HG03575 (cell line): Measurements from ENCODE around the gene CCDC6.
A peak's percentile ranks its signal among the peaks of the same experiment; 100 is the strongest.

Experiments
- ATAC-seq: cut with Tn5 transposase; IDR thresholded peaks from one replicate; pipeline ENCODE4 v1.9.1; 2021; ENCODE audit not compliant: unreplicated experiment, insufficient number of reproducible peaks, low FRiP score; ENCODE audit errors: extremely low read depth

Gene CCDC6

GRCh38 chr10:59867590-59867989 is 38.8 kb downstream of the CCDC6 start:
- ATAC-seq, result no peak

DNA sequence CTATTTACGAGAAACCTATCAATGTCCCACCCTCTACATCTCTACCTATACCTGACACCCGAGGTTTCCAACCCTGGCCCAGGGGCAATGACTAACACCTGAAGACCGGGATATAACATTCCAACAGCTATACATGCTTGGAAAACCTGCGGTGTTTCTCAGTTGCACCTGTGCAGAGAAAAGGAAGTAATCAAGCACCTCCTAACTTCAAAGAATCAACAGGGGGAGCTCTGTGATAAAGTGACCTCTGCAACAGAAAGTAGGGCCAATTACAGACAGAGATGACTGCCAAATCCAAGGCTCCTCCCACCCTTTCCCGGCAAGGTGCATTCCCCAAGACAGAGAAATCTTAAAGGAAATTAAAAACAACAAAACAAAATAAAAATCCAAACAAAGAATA is 41.3 kb downstream of the CCDC6 start:
- ATAC-seq, result peak; percentile 56

DNA sequence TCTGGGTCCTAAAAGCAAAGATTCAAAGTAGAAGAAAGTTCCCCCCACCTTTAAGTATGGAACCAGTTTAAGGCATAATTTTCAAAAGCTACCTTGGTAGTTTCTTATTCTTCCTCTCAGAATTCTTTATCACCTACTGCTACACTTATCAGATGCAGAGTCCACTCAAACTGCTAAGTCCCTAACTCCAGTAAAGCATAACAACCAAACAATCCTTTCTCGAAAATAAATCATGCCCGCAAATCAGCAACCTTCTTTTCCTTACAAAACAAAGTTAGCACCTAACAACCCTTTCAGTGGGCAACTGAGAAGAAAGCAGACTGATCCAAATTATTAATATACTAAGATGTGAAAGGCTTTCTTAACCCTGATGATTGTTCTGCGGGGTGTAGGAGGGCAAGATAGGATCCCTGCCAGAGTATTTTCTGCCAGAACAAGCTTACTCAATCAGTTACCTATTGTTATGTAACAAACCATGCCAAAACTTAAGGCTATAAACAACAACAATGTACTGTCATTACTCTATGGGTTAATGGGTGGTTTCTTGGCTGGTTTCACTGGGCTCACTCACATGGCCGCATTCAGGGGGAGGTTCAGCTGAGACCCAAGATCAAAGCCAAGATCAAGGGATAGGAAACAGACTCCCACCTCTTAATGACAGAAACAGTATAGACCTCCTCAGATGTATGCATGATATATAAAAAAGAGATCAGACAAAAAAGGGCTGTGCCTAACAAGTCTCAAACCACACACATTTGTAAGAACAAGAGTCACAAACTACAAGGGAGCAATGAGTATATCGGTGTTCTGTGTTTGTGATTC is 42.0 kb downstream of the CCDC6 start:
- no peak for ATAC-seq

DNA sequence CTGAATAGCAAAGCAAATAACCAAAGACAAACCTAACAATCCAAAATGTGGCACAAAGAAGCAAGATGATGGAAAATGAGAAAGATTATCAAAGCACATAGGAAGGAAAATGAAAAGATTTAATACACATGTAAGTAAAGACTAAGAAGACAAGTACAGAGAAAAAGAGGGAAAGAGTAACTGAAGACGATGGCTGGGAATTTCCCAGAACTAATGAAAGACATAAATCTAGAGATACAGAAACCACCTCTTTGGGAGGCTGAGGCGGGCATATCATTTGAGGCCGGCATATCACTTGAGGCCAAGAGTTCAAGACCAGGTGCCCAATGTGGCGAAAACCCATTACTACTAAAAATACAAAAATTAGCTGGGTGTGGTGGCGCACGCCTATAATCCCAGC is 46.8 kb downstream of the CCDC6 start:
- ATAC-seq, result no peak

DNA sequence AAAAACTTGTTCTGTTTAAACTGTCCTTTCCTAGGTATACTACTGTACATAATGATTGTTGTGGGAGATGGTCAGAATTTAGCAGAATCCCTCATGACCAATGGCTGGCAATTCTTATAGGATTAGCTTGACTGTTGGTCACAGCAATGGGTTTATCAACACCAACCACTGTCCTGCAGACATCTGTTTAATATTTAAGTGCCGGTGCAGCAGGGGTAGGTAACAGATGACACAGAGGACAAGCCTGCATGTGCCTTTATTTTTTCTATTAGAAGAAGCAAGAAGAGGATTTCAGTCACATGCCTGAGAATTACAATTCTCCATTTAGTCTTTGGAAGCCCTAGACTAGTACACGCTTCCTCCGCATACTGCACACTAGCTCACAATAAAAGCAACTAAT is 48.4 kb downstream of the CCDC6 start:
- ATAC-seq, result no peak

DNA sequence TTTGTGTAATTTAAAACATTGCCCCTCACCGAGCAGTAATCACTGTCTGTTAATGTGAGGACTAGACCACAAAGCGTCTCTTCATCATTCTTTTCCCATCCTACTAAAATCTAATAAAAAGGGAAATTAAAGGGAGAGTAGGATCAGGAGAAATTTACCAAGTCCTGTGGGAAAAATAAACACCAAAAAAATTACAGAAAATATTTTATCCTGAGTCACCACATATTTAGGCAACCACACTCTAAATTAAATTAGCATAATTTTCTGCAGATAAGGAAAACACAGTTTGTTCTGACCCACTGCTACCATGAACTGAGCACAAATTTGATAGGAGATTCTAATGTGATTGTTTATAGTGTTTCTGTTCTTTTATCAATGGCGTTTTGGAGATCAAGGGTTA is 49.3 kb downstream of the CCDC6 start:
- ATAC-seq, result no peak

DNA sequence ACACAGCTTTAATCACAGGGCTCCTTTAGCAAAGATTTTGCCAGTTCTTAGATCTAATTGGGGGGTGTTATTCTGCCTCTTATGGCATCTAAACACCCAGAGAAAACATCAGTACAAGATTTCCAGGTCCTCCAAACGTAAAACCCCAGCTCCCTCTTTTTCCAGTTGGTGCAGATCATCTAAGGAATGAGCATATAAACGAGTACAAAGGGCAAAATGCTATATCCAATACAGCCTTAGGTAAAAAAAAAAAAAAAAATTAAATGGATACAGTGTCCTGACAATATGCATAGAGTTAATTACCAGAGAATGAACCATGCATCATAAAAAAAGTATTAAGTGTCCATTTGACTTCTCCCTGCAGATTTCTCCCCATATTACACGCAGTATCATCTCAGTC is 50.3 kb downstream of the CCDC6 start:
- ATAC-seq, result no peak

- ATAC-seq, result no peak
These were observed 51.8 kb downstream of the CCDC6 start for GRCh38 chr10:59854571-59854970.

DNA sequence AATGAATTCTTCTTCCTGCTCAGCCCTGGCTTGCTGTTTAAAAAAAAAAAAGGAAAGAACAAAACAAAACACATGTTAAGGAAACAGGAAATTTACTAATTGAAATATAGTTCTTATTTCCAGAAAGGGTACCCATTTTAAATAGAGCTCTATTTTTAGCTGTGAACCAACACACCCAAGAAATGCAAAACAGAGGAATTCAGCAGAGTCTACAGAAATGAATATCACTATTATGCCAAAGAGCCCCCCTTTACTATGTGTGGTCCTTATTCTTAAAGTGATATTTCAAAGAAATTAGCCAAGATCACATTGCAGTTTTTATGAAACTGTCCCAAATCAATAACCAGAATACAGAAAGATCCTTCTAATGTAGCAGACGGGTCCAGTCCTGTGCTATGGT is 53.7 kb downstream of the CCDC6 start:
- no peak for ATAC-seq

DNA sequence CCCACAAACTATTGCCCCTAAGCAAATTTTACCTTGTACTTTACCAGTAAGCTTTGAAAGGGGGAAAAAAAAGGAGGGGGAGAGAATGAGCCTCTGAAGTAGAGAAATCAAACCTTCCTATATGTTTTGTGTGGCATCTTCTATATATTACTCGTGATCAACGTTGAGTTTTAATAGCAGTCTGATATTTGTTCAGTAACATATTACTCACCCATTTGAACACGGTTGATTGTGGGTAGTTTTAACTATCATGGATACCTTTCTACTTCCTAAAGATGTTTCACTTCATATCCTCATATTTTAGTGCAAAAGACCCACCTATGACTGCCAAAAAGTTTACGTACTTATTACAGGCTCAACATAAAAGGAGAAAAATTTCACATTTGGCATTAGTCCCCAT is 54.5 kb downstream of the CCDC6 start:
- no peak for ATAC-seq

DNA sequence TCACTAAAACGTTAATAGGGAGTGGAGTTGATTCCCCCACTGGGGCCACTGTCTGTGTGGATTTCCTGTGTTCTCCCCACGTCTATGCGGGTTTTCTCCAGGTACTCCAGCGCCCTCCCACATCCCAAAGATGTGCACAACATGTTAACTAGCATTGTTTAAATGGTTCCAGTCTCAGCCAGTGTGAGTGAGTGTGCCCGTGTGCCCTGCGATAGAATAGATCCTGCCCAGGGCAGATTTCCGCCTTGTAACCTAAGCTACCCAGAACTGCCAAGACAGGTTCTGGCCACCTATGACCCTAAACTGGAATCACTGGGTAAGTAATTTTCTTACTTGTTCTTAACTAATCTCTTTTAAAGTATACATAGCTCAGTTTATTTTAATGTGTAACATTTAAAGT is 58.5 kb downstream of the CCDC6 start:
- ATAC-seq, result no peak

GRCh38 chr10:59847326-59847725 is 59.0 kb downstream of the CCDC6 start:
- ATAC-seq, result no peak

GRCh38 chr10:59844436-59844835 is 61.9 kb downstream of the CCDC6 start:
- ATAC-seq, result no peak

DNA sequence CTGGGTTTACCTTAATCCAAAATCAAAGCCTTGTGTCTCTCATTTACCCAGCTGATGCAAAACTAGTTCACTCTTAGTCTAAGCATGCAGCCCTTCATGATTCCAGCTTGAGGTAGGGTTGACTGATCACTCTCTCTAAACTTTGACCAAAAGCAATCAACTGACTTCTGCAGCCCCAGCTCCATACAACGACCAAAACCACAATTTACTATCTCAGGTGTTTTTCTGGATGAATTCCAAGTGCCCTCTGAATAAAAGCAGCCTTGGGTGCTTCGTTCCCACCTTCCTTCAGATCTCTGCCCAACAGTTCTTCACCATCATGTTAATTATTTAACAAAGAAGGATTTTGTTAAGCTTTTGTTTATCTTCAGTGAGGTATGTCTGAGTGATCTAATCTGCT is 62.6 kb downstream of the CCDC6 start:
- ATAC-seq, result no peak

- no peak for ATAC-seq
These were observed 66.8 kb downstream of the CCDC6 start for GRCh38 chr10:59839576-59839975.

GRCh38 chr10:59838085-59838789 is 68.1 kb downstream of the CCDC6 start:
- no peak for ATAC-seq

GRCh38 chr10:59833810-59834209 is 72.5 kb downstream of the CCDC6 start:
- no peak for ATAC-seq

GRCh38 chr10:59832506-59832905 is 73.8 kb downstream of the CCDC6 start:
- no peak for ATAC-seq

DNA sequence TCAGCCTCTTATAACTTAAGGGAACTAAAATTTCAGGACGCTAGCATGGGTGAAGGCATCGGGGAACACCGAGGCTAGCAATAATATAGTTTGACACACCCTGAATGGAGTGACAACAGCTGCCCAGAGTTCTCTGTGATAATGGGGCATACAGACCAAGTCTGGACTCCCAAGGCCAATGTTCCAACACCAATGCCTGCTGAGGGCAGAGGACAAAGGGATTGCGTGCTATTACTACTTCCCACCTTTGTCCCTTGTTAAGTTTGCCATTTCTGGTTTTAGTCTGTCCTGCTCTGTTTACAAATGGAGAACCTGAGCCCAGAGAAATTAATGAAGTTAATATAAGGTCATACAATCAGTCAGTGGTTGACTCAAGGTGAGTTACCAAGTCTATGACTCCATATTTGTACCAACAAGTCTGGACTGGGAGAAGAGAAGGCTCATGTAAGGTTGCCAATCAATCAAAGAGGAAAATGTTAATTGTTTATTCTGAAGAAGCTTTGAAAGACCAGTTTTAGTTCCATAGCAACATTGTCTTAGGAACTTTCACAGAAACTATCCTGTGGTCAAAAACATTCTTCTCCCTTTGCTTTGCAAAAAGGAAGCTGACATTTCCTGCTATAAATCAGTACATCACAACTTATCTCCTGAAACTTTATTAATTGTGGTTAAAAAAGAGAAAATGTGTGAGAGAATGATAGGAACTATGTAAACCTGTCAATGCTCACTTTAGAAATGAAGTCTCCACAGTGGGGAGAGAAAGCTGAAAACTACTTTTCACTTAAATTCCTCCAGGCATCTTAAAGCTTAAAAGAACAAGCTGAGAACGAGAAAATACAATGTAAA is 74.5 kb downstream of the CCDC6 start:
- ATAC-seq, result no peak
